Activated naive CD4-positive, alpha-beta T cell treated with anti-CD3 and anti-CD28 coated beads for 36 hours (primary cell): ENCODE data around the gene PCK2. TPM values are rescaled to one million over a fixed set of nuclear protein-coding genes. Genes with fewer than 3 reads are reported as not detected.

Experiments used
- CTCF ChIA-PET: fragments of 350-600 bp; sonication (Branson Sonifier 250); formaldehyde crosslinking; loops from one replicate; lab custom pipeline; 2021; ENCODE audit warnings: antibody characterized with exemption; lab: Charles Lee
- DNase-seq: peaks from one replicate; pipeline ENCODE4 v3.0.0-alpha.2; 2020
- H3K27ac Mint-ChIP-seq: one replicate; pipeline ENCODE4 v1.8.0; 2021; ENCODE audit warnings: mild to moderate bottlenecking, mixed read lengths
- H3K27me3 Mint-ChIP-seq: one replicate; pipeline ENCODE4 v1.8.0; 2021; ENCODE audit warnings: low read depth, mixed read lengths
- H3K36me3 Mint-ChIP-seq: one replicate; pipeline ENCODE4 v1.8.0; 2021; ENCODE audit warnings: low read depth, mixed read lengths
- H3K4me1 Mint-ChIP-seq: one replicate; pipeline ENCODE4 v1.8.0; 2021; ENCODE audit warnings: low read depth, mixed read lengths
- H3K4me3 Mint-ChIP-seq: one replicate; pipeline ENCODE4 v1.8.0; 2021; ENCODE audit warnings: mild to moderate bottlenecking, moderate library complexity, mixed read lengths
- H3K9me3 Mint-ChIP-seq: one replicate; pipeline ENCODE4 v1.8.0; 2021; ENCODE audit warnings: mixed read lengths
- intact Hi-C: fragments of 100-400 bp; cut with micrococcal nuclease; formaldehyde crosslinking; loops from one replicate; pipeline ENCODE4 v1.15.1; 2023
- total RNA-seq, 2 experiments: library from RNA; stranded (reverse); gene quantifications; one replicate each; pipeline ENCODE4 v1.2.3, GENCODE V29; 2021

The PCK2 gene
- total RNA-seq, 2 experiments from 2014 or later: 117 TPM

DNA sequence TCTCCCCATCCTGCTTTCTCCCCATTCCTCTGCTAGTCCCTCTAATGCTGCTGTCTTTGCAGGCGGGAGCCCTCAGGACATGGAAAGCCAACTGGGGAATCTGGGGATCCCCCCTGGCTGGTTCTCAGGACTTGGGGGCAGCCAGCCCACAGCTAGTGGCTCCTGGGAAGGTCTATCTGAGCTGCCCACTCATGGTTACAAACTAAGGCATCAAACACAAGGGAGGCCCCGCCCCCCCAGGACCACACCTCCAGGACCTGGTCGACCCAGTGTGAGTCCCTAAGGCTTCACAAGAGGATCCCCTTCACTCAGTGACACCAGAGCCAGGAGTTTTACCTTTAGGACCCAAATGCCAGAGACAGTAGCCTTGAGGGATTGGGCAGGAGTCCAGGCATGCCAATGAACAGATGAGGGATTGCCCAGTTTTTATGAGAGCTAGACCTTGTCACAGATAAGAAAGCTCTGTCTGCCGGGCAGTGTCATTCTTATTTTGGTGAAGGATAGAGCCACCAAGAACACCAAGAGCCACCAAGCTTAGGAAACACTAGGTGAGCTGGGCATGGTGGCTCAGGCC is 30.8 kb upstream of the PCK2 start:
- Mint-ChIP-seq H3K27me3 (no peaks in the 10 kb centered on the region), H3K36me3 (no peaks in the 10 kb centered on the region), H3K4me3 (no peak overlapping the region), H3K4me1 (no peaks in the 10 kb centered on the region), H3K9me3 (no peaks in the 10 kb centered on the region), H3K27ac (no peak overlapping the region)
- no peak for DNase-seq
- intact Hi-C loops: no loop called here
- CTCF ChIA-PET: interaction anchor here (1.2 to 3.6 kb wide), 2 partner anchors 26 to 45 kb away, joined by 6 to 17 read pairs; no protein-coding TSS in a partner anchor

DNA sequence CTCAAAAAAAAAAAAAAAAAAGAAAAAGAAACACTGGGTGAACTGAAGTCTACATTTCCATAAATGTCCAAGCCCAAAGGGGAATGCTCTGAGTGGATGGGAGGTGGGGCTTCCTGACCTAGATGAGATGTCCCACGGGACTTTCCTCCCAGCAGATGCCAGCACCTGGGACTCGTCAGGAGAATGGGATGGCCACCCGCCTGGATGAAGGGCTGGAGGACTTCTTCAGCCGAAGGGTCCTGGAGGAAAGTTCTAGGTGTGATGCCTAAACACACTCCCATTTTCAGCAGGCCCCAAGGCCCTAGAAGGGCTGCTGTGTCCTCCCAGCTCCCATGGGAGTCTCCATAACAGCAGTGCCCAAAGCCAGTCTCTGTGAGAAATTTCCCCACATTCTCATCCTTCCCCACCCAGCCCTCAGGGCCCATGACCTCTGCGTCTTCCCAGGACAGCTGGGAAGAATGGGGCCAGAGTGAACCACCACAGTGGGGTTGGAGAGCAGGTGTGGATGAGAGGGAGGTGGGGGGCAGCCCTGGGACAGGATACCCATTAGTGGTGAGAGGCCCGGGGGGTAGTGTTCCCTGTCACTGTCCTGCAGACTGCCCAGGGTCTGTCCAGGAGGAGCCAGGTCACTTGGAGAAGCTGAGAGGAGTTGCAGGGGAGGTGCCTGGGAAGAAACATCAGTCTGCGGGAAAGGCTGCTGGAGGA is 29.9 kb upstream of the PCK2 start:
- intact Hi-C loops: no loop called here
- Mint-ChIP-seq H3K27me3 (no peaks in the 10 kb centered on the region), H3K4me1 (no peaks in the 10 kb centered on the region), H3K4me3 (no peak overlapping the region), H3K9me3 (no peaks in the 10 kb centered on the region), H3K27ac (no peak overlapping the region), H3K36me3 (no peaks in the 10 kb centered on the region)
- DNase-seq: no peak
- CTCF ChIA-PET: interaction anchor here (1.2 to 3.6 kb wide), 2 partner anchors 25 to 44 kb away, joined by 6 to 17 read pairs; no protein-coding TSS in a partner anchor

- no peak for DNase-seq
- Mint-ChIP-seq H3K4me1 (no peaks in the 10 kb centered on the region), H3K36me3 (no peaks in the 10 kb centered on the region), H3K27me3 (no peaks in the 10 kb centered on the region), H3K27ac (no peak overlapping the region), H3K9me3 (no peaks in the 10 kb centered on the region), H3K4me3 (no peak overlapping the region)
- CTCF ChIA-PET: interaction anchor here (1.0 to 3.6 kb wide), 2 partner anchors 25 to 44 kb away, joined by 3 to 17 read pairs; no protein-coding TSS in a partner anchor
- intact Hi-C loops: no loop called here
Measured at GRCh38 chr14:24064856-24065255, 29.3 kb upstream of the PCK2 start.

DNA sequence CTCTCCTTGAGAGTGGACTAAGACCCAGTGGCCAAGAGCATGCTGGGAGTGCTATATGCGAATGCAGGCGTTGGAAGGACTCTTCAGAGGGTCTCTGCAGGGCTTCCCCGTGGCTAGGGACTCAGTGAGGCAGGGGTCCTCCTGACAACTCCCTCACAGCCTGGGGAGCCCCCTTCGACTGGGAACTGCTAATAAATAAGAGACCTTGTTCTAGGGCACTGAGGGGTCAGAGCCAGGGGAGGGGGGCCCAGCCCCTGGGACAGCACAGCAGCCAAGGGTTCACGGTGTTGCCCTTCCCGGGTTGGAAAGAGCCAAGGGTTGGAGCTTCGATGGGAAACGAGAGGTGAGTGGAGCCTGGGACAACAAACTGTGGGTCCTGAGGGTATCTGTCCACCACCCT is 28.7 kb upstream of the PCK2 start:
- CTCF ChIA-PET: interaction anchor here (1.0 to 3.6 kb wide), 3 partner anchors 17 to 43 kb away, joined by 3 to 17 read pairs (median 3); no protein-coding TSS in a partner anchor
- Mint-ChIP-seq H3K27ac (no peak overlapping the region), H3K9me3 (no peaks in the 10 kb centered on the region), H3K4me1 (no peaks in the 10 kb centered on the region), H3K36me3 (no peaks in the 10 kb centered on the region), H3K4me3 (no peak overlapping the region), H3K27me3 (no peaks in the 10 kb centered on the region)
- intact Hi-C loops: no loop called here
- DNase-seq: no peak

GRCh38 chr14:24066496-24067132 is 27.5 kb upstream of the PCK2 start:
- intact Hi-C loops: no loop called here
- Mint-ChIP-seq H3K36me3 (no peaks in the 10 kb centered on the region), H3K27me3 (no peaks in the 10 kb centered on the region)

GRCh38 chr14:24067133-24068082 is 26.7 kb upstream of the PCK2 start:
- intact Hi-C loops: no loop called here
- no peak overlapping the region for H3K4me3 Mint-ChIP-seq
- H3K4me1 Mint-ChIP-seq: peaks cover 5% of the 10 kb centered on the region
- H3K36me3 Mint-ChIP-seq: no peaks in the 10 kb centered on the region
- CTCF ChIA-PET: interaction anchor here (0.6 to 2.6 kb wide), 3 partner anchors 9 to 518 kb away, joined by 4 to 14 read pairs (median 6); no protein-coding TSS in a partner anchor
- no peaks in the 10 kb centered on the region for H3K9me3 Mint-ChIP-seq
- H3K27me3 Mint-ChIP-seq: no peaks in the 10 kb centered on the region
- no peak for DNase-seq
- no peak overlapping the region for H3K27ac Mint-ChIP-seq

More at GRCh38 chr14:24066496-24067132, 27.5 kb upstream of the PCK2 start:
- CTCF ChIA-PET: interaction anchor here (2.6 to 3.6 kb wide), 2 partner anchors 9 to 23 kb away, joined by 14 to 17 read pairs; no protein-coding TSS in a partner anchor
- Mint-ChIP-seq H3K4me1 (peaks cover 5% of the 10 kb centered on the region), H3K9me3 (no peaks in the 10 kb centered on the region), H3K27ac (no peak overlapping the region), H3K4me3 (no peak overlapping the region)
- no peak for DNase-seq

DNA sequence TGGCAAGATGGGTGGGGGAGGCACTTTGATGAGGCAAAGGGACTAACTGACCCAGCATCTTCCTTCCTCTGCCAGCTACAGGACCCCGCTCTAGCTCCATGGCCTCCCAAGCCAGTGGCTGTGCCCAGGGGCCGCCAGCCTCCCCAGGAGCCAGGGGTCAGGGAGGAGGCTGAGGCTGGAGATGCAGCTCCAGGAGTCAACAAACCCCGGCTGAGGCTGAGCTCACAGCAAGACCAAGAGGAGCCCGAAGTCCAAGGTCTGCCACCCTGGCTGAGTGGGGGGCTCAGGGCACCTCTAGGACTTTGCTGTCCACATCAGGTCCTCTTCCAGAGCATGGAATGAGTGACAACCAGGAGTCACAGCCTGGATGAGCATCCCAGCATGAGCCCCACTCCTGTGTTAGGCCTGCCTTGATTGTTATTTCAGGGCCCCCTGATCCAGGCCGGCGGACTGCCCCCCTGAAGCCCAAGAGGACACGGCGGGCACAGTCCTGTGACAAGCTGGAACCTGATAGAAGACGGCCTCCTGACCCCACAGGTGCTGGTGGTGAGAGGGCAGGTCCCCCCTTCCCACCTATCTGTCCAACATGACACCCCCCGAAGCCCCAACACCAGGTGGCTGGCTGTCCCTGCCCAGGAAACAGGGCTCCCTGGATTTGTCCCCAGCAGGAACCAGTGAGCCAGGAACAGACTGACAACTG is 25.2 kb upstream of the PCK2 start:
- no peak for DNase-seq
- H3K27ac Mint-ChIP-seq: no peak overlapping the region
- intact Hi-C loops: no loop called here
- H3K4me1 Mint-ChIP-seq: peaks cover 5% of the 10 kb centered on the region
- no peak overlapping the region for H3K4me3 Mint-ChIP-seq
- H3K9me3 Mint-ChIP-seq: no peaks in the 10 kb centered on the region
- no peaks in the 10 kb centered on the region for H3K36me3 Mint-ChIP-seq
- no peaks in the 10 kb centered on the region for H3K27me3 Mint-ChIP-seq
- CTCF ChIA-PET: interaction anchor here (1.3 to 2.6 kb wide), 3 partner anchors 11 to 40 kb away, joined by 6 to 14 read pairs (median 6); no protein-coding TSS in a partner anchor

DNA sequence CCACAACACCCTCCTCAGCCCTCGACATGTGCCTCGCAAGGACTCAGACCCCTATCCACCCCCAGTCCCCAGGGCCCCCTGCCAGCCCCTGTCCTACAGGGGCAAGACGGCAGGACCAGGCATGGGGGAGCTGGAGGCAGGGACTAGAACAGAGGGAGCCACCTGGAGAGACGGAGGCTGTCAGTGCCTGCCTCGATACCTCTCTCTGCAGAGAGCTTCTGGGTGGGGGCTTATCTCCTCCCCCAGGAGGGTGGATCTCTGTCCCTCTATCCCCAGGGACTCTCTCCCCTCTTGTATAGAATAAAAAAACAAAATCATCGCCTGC is 24.7 kb upstream of the PCK2 start:
- Mint-ChIP-seq H3K4me3 (no peak overlapping the region), H3K9me3 (no peaks in the 10 kb centered on the region), H3K36me3 (no peaks in the 10 kb centered on the region), H3K4me1 (peaks cover 5% of the 10 kb centered on the region), H3K27me3 (no peaks in the 10 kb centered on the region), H3K27ac (no peak overlapping the region)
- intact Hi-C loops: no loop called here
- CTCF ChIA-PET: interaction anchor here (0.9 to 1.9 kb wide), 2 partner anchors 21 to 40 kb away, joined by 4 to 6 read pairs; no protein-coding TSS in a partner anchor
- no peak for DNase-seq

DNA sequence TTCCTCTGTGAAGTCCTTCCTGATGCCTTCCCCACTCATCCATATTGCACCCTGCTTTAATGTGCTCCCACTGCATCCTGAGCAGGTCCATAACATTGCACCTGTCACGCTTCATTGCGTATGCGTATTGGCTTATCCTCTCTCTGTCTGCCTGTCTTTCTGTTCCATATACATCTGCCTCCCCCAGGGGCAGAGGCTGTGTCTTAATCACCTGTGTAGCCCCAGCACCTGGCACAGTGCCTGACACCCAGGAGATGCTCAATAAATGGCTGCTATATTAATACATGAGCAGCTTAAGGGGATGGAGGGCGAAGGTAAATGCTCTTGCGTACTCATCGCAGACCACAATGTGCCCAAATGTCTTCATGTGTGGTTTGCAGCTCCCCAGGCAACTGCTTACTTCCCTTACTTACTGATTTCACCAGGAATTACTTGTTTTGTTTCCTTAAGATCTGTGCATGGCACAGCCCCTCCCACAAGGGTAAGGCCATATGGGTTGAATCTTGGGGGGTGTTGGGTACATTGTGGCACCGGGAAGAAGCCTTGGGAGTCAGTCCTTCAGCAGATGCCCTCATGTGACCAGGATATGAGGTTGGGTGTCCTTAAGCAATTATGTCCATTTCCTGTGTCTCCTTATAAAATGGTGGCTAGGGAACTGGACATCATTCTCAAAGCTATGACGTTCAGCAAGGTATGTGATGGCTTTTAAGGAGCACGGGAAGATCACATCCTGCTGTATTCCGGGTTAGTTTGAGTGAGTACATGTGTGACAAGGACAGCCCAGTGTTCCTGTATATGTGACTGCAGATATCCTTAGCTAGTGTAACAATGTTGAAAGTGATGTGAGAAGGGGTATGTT is 23.6 kb upstream of the PCK2 start:
- Mint-ChIP-seq H3K27me3 (no peaks in the 10 kb centered on the region), H3K9me3 (no peaks in the 10 kb centered on the region), H3K4me1 (peaks cover 5% of the 10 kb centered on the region), H3K36me3 (no peaks in the 10 kb centered on the region), H3K27ac (no peak overlapping the region), H3K4me3 (no peak overlapping the region)
- CTCF ChIA-PET: interaction anchor here (0.9 to 1.4 kb wide), 4 partner anchors 12 to 38 kb away, joined by 4 read pairs; no protein-coding TSS in a partner anchor
- intact Hi-C loops: no loop called here
- no peak for DNase-seq

- DNase-seq: peak; percentile 57
- CTCF ChIA-PET: interaction anchor here (1.3 to 1.4 kb wide), 2 partner anchors 13 to 38 kb away, joined by 4 read pairs; no protein-coding TSS in a partner anchor
- Mint-ChIP-seq H3K27ac (no peak within 1 kb of the TSS), H3K36me3 (no peaks in the 10 kb centered on the region), H3K4me1 (peaks cover 5% of the 10 kb centered on the region), H3K9me3 (no peaks in the 10 kb centered on the region), H3K27me3 (no peaks in the 10 kb centered on the region), H3K4me3 (no peak within 1 kb of the TSS)
- intact Hi-C loops: no loop called here
Measured at GRCh38 chr14:24071144-24071697, 22.9 kb upstream of the PCK2 start, which contains the start of gene CPNE6. Gene CPNE6, plus strand, starts transcription at chr14:24071562. Its CDS starts 1,375 bp downstream, at chr14:24072937.
